ENCODE data around the gene COL4A1.

Gene COL4A1

DNA sequence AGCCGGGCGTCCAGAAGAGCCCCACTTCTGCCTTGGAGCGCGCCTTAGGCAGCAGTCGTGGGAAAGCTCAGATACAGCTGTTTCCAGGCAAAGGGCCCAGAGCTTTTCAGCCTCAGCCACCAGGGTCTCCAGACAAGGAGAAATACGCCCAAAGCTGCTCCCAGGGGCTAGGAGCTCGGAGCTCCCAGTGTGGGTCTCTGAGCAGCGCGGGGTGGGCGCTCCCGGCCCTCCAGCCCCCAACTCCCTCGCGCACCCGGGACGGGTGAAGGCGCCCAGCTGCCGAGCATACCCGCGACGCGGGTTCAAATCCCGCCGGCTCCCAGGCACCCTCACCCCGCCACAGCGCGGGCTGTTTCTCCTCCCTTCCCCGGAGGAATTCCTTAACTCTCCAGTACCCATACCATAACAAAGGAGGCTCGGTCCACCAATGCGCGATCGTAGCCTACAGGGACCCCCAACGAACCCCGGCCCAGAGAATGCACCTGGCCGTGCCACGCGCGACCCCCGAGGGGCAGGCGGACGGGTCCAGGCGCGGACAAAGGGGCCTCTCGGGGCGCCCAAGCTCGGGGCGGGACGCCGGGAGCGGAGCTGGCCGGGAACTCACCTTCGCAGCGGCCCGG is 507 bp downstream of the COL4A1 start:
- DNase-seq: no peak

DNA sequence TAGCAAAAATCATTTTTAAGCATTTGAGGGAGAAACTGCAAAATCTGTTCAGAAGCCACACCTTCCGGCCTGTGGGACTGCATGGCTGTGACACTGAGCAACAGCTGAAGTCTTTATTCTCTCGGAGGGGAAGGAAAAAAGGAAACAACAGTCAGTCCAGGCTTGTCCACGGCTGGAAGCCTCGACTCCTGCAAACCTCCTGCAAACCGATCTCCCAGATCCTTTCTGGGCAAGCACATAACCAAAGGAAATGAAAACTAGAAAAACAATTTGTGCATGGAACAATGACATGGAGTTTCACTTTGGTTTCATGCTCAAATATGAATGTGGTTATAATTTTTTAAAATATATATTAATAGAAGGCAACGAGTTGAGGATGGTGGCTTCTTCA is 1.0 kb downstream of the COL4A1 start:
- no peak for DNase-seq

DNA sequence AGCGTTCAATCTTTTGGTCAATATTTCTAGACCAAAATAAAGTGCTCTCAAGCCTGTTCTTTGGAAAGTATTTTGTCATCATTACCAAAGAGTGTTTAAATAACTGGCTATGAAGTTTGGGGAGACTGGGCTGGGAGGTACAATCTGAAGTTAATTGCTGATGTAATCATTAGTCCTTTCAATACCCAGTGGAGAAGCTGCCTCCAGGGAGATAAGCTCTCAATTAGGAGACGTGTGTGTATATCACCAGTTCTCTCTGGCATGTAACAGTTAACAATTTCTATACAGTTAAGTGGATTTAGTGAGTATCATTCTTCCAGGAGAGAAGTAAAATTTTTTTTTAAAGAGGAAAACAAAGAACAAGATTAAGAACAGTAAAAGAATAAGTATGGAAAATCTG is 1.4 kb downstream of the COL4A1 start:
- no peak for DNase-seq

DNA sequence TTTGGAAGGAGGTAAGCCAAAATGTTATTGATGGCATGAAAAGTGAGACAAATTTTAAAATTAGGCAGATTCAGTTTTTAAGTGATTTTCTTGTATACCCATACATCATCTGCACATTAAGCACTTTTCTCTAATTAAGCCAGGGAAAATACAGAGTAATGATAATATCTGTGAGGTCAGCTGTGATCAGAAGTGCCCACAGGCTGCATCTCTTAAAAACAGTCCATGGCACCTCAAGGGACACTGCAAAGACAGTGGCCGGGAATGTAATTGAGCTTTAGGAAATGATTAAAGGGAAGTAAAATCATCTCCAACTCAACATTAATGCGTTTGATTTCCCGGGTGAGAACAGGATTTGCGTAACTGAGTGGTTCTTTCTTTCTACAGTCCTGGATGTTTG is 2.0 kb downstream of the COL4A1 start:
- DNase-seq: no peak

DNA sequence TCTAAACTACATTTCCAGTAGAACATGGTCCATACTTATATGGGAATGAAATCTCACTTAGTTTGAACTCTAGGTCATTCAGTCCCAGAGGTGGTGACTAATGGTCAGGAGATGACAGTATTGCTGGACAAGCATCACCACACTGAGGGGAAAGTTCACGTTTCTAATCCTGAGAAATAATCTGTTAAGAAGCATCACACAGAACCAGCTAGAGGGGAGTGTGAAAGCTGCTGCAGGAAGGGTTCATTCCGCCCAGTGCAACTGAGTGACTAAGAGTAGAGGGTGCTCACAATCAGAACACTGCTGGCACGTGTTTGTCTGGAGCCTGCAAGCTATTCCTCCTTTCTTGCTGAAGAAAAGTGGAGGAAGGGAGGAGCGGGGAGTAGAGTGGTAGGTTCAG is 2.7 kb downstream of the COL4A1 start:
- no peak for DNase-seq

DNA sequence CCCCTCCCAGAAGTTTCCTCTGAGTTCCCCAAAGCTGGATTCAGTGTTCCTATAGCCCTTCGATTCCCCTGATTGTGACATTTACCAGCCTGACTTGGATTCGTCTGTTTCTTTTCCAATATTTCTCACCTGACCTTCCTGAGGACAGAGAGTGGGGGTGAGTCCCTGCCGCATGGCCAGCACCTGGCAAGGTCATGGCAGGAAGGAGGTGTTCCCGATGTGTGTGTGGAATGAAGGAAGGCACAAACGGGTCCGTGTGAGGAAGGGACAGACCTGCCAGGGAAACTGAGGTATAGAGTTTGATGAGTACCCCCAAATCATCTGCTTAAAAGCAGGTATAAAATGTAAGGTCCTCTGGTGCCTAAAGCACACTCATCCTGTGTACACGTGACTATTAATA is 3.3 kb downstream of the COL4A1 start:
- DNase-seq: no peak

DNA sequence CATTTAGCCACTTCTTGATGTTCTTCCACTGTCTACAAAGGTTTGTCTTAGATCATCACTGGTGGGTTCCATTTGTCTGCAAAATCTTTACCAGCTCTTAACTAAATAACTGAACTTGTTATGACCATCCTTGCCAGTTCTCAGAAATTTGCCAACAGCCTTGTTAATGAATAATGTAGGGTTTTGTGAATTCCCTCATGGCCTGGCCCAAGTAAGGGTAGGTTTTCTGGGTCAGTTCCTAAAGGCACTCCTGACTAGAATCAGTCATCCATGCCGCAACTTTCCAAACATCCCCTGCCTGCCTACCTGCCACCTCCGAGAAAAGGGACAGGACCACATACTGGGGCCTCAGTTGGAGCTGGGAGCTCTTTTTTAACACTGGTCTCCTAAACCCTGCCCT is 4.0 kb downstream of the COL4A1 start:
- no peak for DNase-seq

DNA sequence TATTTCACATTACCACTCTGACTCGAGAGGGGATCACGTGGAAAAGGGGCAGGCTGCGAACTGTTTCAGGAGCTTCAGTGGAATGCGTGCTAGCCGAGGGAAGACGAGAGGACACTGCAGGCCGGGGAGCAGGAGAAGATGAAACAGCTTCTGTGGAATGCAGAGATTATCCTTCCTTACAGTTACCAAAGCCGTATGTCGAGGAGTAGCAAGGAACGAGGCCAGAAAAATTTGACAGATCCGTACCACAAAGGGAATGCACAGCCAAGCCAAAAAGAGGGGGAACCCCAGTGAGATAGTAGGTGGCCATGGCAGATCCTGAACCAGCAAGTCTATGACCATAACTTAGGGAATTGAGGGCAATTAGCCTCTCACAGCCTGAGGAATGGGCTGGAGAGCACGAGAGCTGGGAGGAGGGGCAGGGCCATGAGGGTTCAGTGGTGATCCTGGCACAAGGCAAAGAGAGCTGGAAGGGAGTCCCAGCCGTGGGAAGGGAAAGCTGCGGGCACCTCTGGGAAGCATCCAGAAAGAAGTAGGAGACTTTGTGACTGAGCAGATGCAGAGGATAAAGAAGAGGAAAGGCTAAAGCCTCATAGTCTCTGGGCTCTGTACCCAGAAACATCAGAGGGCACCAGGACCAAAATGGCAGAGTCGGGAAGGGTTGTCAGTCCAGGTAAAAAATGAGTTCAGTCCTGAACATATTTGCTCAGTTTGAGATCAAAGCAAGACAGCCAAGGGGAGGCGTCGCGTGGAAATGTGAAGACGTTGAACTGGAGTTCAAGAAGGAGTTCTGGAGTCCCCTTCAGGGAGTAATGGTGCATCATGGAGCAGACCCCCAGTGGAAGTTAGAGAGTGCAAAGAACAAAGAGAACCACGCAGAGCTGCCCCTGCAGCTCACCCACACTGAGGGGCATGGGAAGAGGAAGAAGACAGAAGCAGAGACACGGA is 5.1 kb downstream of the COL4A1 start:
- no peak for DNase-seq

DNA sequence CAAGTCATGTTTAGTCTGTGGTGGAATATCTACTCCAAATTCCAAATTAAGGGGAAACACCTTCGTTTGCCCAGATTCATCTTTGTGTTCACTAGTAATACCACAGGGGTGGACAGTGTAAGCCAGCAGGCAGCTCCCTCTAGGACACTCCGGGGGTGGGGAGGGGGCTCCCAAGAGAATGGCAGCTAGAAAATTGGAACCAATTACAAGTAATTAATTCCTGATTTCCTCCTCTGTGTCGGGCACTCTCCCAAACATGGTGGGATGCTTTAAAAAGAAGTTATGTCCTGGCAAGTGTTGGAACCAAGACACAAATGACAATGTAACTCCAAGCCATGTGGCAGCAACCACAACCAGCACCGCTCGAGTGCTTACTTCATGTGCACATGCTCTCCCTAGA is 5.9 kb downstream of the COL4A1 start:
- no peak for DNase-seq

DNA sequence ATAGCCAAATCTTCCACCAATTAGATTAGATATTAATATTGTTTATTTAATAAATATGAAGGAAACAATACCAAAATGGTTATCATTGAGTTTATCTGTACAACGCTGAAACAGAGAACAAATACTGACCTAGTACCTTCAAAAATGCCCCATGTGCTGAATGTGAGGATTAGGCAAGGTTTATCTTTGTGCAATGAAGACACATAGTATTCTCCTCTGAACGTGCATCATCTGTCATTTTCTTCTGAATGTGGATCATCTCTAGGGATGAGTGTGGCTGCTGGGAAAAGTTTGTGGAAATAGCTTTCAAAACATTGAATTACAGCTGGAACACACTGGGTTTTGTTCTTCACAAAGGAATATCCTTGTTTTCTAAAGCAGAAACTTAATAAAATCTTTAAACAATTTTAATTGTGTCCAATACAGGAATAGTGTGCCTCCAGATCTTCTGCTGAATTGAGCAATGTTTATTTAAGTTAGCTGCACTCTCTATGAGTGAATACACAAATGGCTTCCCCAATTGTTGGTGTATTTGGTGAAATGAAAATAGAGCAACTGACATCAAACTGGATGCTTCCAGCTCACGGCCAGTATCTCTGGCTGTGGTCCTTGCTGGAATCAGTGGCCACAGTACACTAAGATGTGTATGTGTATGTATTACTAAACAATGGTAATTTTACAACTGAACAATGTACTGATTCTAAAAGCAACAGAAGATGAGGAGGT is 6.7 kb downstream of the COL4A1 start:
- no peak for DNase-seq

DNA sequence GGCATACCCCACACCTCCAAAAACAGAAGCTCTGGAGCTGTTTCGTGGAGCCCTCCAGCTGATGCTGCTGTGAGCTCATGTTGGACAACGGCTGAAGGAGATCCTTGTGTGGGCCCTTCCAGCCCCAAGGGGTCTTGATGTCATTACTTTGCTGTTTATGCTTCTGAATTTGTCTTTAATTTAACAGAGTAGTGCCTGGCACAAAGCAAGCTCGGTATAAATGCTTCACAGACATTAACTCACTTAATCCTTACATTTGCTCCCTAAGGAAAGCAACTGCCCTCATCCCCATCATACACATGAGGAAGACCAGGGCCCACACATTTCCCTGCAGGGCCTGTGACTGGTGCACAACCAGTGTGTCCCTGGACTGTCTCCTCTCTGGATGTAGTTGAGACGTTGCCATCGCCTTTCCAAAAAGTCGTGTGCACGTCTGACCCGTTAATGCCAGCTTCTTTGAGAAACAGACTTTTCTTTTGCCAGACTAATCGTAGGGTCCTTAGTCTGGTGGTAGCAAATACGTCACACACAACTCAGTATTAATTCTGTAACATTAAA is 7.6 kb downstream of the COL4A1 start:
- DNase-seq: no peak

DNA sequence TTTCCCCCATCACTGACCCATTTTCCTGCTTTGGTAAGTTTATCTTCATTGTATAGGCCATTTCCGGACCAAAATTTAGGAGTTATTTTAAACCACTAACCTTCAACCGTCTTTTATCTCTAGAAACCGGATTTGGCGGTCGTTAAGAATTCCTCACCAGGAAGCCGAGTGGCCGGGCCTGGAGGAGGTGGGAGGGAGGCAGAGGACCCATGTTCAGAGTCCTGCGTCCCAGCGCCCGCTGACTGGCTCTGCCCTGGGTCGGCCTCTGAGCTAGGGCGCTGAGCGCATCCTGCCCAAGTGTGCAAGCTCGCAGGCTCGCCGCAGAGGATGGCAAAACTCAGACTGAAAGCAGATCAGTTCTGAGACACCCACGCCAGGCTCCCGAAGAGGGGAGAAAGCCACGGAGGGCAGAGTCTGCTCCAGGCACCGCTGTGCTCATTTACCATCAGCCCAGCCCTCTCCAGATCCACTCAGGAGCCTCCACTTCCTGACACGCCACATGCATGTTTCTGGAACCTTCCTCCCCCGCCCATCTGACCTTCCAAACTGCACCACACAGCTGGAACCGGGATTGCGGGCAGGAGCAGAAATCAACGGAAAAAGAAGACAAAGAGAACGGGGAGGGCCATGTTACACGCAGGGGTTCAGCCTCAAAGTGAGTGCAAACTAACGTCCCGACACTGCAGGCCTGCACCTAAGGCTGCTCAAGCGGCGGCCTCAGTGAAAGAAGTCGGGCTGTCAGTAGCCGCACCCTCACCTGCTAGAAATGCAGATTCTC is 8.3 kb downstream of the COL4A1 start:
- DNase-seq: no peak

DNA sequence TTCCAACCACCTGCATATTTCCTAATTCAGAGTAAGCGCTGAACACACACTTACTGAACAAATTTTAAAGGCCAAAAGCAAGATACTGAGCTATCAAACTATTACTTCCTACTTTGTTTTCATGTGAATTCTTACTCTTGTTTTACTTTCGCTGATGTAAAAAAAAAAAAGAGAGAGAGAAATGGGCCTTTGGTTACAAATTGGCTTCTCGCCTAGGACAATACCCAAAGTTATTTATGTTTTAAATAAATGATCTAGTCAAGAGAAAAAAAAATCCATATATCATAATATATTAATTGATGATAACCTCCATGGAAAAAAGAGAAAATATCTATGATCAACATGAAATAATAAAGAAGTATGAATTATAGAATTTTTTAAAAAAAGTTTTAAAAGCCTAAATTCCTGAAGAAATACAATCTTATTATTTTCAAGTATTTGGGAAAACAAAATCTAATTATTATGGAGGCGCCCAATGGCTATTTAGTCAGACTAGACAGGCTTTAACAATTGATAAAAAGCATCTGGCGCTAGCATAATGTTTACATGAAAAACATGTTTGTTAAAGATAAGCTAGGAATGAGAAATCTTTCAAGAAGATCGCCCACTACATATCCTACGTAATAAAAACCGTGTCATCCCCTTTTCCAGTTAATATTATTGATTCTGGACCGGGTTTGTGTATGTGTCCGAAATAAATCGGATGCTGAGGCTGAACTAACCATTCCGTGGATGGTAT is 9.0 kb downstream of the COL4A1 start:
- DNase-seq: no peak

DNA sequence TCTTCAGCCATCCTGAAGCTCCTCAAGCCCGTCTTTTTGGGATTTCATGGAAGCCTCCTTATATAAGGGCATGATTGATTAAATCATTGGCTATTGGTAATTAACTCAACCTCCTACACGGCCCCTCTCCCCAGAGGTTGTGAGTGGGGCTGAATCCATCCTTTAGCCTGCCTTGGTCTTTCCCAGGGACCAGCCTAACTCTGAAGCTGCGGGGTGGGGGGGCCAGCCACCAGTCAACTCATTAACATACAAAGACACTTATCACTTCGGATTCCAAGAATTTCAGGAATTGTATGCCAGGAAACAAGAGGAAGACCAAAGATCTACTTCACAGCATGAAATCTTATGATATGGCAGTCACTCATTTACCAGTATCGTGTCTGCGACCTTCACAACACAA is 9.9 kb downstream of the COL4A1 start:
- DNase-seq: no peak

DNA sequence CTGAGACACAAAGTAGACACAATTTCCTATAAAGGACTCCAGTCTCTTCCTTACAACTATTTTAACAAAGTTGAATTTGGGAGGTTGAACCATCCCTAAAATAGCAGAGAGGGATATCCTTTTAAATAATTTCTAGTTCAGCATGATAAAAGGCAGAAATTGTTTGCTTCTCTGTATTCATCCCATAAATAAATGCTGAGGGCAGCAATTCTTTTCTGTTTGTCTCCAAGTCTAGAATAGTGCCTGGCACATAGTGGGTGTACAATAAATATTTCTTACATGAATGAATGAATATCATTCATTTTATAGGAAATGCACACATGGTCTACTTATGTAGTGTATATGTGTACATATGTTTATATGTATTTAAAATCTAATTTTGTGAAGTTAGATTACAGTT is 12.3 kb downstream of the COL4A1 start:
- no peak for DNase-seq

DNA sequence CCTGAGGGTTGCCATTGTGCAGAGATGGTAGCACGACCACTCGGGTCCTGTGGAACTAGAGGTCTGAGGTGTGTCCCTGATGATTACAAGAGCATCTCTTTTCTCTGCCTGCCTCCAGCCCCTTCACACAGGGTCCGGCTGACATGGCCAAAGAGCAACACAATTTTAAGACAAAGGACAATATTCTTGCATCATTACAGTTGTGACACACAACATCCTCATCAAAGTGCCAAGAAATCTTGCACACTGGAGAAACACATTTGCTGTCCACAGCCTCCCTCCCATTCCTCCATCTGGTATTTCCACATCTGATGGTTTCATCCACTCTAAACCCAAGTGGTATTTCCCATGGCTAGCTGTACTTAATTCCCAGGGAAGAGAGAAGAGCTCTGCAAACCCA is 12.8 kb downstream of the COL4A1 start:
- no peak for DNase-seq

DNA sequence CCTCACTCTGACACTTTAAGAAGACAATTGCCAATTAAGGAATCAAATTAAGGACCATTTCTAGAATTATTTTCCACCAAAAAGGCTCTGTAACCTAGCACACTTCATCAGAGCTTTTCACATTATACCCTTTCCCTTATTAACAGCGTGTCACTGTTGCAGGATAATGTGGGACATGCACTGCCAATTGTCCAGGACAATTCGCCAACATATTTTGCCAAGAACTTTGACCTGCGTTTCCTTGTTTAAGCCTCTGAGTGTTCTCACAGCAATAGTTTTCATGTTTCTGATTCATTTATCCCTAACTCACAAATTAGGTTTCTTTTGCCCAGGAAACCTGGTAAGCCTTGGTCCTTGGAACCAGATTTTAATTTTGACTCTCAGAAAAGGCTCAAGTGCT is 13.3 kb downstream of the COL4A1 start:
- DNase-seq: no peak

DNA sequence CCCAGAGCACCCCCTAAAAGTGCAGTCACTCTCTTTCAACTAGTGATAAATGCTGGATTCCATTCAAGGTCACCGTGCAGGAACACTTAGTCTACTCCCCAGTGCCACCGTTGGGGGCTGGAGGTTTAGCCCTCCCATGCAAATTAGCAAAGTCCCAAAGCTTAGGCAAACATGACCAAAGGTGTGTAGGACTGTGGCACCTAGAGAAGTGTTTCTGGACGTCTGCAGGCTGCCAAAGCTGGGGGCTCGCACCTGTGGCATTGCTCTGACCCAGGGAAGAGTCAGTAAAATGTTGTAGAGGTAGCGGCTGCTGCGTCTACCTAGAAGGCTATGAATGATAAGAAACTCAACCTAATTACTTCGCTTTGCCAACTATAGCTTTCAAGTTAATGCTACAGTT is 13.9 kb downstream of the COL4A1 start:
- DNase-seq: no peak

DNA sequence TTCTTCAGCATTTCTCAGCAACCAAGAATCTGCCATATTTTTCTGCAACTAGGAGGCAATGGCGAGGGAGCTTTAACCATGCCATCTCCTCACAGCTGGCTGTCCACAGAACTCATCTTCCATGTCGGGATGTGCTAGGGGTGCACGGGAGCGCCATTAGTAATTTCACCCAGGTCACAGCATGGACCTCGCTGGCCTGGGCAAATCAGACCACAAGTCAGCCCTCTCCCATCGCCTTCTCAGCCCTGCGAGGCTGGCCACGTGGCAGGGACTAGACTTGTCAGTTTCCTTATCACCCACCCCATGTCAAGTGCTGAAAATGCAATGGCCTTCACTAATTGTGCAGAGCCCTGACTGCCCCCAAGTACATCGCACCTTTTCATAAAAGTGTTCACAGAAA is 15.7 kb downstream of the COL4A1 start:
- DNase-seq: no peak

DNA sequence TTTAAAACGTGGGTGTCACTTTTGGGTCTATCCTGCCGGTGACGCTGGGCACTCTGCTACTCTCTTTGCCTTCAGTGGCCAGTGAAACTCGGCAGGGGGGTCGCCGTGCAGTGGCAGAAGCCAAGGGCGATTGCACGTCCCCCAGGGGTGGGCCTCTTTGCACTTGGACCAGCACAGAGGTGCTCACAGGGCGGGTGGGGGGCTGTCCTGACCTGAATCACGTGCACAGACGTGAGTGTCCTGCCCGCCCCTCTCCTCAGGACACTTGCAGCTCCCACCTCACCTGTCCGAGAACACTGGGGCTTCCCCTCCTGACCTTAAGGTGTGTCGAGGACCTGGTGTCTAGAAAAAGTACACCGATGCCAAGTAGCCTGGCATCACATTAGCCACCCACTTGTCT is 16.1 kb downstream of the COL4A1 start:
- DNase-seq: no peak

DNA sequence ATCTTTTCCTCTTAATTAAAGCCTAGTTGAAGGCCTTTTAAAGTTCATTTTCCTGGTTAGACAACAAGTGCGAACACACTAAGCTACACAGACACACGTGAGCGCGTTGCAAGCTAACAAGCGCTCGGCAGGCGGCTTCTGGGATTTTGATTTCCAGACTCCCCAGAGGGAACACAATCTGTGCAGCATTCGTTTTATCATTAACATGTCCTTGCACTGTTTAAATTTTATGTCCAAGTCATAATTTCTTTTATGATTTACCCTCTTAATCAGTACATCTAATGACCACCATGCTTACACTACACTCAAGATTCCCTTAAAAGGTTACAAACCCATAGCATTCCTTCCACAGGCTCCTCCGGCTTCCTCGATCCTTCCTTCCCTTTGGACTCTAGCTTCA is 16.8 kb downstream of the COL4A1 start:
- no peak for DNase-seq

DNA sequence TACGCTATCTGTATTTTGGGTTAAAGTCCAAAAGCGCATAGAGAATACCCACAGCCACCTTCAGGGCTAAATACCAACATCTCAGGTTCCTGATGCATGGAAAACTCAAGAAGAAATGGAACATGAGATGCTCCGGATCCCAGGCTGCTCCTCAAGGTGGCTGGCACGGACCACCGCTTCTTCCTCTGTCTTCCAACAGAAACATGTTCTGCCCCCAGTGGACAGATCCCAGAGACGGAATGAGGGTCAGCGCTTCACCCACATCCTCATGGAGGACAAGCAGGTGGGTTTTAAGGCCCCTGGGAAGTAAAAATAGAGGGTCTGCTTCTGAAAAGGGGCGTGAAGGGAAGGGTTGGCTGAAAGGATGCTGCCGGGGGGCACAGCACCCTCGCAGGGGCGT is 17.3 kb downstream of the COL4A1 start:
- DNase-seq: no peak

Measured in GOT3 (cell line).